ENCODE measurements around the gene CEBPZ.

CEBPZ gene

GRCh38 chr2:37168217-37168981, 63.0 kb downstream of the CEBPZ start:
- Histone ChIP-seq H3K27me3 (ENCODE audit: control insufficient read depth, insufficient read depth, low read length) (no peaks in the 10 kb centered on the region), H3K9ac (ENCODE audit: low read depth, low read length) (no peak overlapping the region), H3K4me1 (ENCODE audit: control insufficient read depth, insufficient read depth, low read length) (no peaks in the 10 kb centered on the region), H3K4me3 (ENCODE audit: low read depth, low read length) (no peak overlapping the region), H3K9me3 (ENCODE audit: control insufficient read depth, insufficient read depth, low read length) (no peaks in the 10 kb centered on the region), H3K36me3 (ENCODE audit: control insufficient read depth, insufficient read depth, low read length) (no peaks in the 10 kb centered on the region)

DNA sequence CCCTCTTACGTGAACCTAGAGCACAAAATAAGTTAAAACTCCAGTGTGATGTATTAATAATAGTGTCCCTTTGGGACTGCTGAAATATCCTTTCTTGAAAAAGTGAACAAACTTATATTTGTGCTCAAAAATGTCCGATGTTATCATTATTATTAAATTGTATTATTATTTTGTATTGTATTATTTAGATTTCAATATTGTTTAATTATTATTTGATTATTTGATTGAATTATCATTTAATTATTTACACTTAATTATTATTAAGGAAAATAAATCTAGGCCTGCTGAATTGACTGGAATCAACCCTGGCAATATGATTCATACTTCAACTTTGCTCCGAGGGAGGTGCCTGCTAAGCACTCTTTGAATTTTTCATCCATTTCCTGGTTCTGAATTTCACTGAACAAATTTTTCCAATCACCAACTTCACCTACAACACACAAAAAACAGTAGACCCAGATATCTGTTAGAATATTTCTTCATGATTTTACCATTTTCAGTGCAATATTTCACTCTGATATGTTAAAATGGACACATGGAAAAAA, 63.7 kb downstream of the CEBPZ start:
- Histone ChIP-seq H3K36me3 (ENCODE audit: control insufficient read depth, insufficient read depth, low read length) (no peaks in the 10 kb centered on the region), H3K9ac (ENCODE audit: low read depth, low read length) (no peak overlapping the region)

DNA sequence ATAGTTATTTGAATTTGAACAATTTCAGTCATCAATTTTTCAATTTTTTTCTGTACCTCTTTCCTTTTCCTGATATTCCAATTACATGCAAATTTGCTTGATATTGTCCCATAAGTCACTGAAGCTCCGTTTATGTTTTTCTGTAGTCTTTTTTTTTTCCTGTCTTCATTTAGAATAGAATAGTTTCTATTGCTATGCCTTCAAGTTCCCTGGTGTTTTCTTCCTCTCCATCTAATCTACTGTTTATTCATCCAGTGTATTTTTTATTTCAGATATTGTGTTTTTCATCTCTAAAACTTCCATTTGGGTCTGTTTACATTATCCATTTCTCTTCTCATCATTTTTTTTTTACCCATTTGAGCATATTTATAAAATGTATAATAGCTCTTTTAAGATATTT, 66.6 kb downstream of the CEBPZ start:
- no peaks in the 10 kb centered on the region for H3K36me3 ChIP-seq (ENCODE audit: control insufficient read depth, insufficient read depth, low read length)

More for the DNA sequence above, 63.7 kb downstream of the CEBPZ start:
- Histone ChIP-seq H3K4me3 (ENCODE audit: low read depth, low read length) (no peak overlapping the region), H3K9me3 (ENCODE audit: control insufficient read depth, insufficient read depth, low read length) (no peaks in the 10 kb centered on the region), H3K4me1 (ENCODE audit: control insufficient read depth, insufficient read depth, low read length) (no peaks in the 10 kb centered on the region), H3K27me3 (ENCODE audit: control insufficient read depth, insufficient read depth, low read length) (no peaks in the 10 kb centered on the region)

GRCh38 chr2:37156857-37157714, 74.3 kb downstream of the CEBPZ start, which contains the start of gene EIF2AK2:
Gene EIF2AK2, minus strand, starts transcription at chr2:37156980. Its CDS starts 9,174 bp downstream, at chr2:37147806.
- no peaks in the 10 kb centered on the region for H3K36me3 ChIP-seq (ENCODE audit: control insufficient read depth, insufficient read depth, low read length)
- H3K9ac ChIP-seq (ENCODE audit: low read depth, low read length): peak within 1 kb of the TSS; percentile 81
- no peaks in the 10 kb centered on the region for H3K9me3 ChIP-seq (ENCODE audit: control insufficient read depth, insufficient read depth, low read length)
- H3K27me3 ChIP-seq (ENCODE audit: control insufficient read depth, insufficient read depth, low read length): no peaks in the 10 kb centered on the region
- H3K4me1 ChIP-seq (ENCODE audit: control insufficient read depth, insufficient read depth, low read length): peaks cover 6% of the 10 kb centered on the region
- H3K4me3 ChIP-seq (ENCODE audit: low read depth, low read length): peak within 1 kb of the TSS; percentile 64

More for the DNA sequence above, 66.6 kb downstream of the CEBPZ start:
- Histone ChIP-seq H3K9me3 (ENCODE audit: control insufficient read depth, insufficient read depth, low read length) (no peaks in the 10 kb centered on the region), H3K4me3 (ENCODE audit: low read depth, low read length) (no peak overlapping the region), H3K4me1 (ENCODE audit: control insufficient read depth, insufficient read depth, low read length) (no peaks in the 10 kb centered on the region), H3K9ac (ENCODE audit: low read depth, low read length) (no peak overlapping the region), H3K27me3 (ENCODE audit: control insufficient read depth, insufficient read depth, low read length) (no peaks in the 10 kb centered on the region)

DNA sequence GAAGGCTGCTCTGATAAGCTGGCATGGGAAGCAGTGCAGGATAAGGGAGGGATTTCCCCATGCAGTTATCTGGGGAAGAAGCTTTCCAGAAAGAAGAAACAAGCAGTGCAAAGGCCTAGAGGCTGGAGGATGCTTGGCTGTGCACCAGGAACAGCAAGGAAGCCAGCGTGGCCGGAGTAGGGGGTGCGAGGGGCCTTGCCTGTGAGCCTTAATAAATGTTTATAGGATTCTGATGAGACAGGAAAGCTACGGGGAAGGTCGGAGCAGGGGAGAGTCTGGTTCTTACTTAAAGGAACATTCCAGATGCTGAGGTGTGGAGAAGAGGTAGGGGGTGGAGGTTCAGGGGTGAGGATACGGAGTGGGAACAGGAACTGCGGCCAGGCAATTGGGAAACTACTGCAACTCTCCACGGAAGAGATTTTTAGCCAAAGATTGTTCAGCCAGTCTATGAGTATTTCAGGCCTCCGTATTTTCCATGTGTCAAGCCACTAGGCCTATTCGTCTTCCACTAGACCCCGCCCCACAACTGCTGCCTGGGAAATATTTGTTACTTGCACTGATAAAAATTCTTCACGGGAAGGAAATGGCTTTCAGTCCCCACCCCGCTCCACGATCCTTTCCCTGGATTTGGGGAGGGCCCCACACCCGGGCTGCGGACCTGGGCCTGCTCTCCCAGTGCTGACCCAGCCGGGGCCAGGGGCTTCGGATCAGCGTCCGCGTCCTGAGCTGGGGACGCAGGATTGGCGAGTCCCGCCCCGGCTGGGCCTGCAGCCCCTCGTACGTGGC, 75.1 kb downstream of the CEBPZ start:
- H3K27me3 ChIP-seq (ENCODE audit: control insufficient read depth, insufficient read depth, low read length): no peaks in the 10 kb centered on the region
- peak overlapping the region; percentile 81 for H3K9ac ChIP-seq (ENCODE audit: low read depth, low read length)

DNA sequence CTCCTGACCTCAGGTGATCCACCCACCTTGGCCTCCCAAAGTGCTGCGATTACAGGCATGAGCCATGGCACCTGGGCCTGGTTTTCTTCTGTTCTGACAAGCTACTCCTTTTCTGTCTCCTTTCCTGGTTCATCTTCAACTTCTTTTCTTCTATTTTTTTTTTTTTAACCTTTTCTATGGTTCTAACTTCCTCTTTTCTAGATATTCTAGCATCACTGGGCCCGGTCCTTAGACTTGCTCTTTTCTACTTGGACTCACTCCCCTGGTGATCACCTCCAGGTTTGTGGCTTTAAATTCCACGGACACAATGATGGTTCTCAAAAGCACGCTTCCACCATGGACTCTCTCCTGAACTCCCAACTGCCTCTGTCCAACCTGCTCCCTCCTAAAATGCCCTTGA, 76.6 kb downstream of the CEBPZ start:
- no peak overlapping the region for H3K4me3 ChIP-seq (ENCODE audit: low read depth, low read length)
- H3K36me3 ChIP-seq (ENCODE audit: control insufficient read depth, insufficient read depth, low read length): no peaks in the 10 kb centered on the region
- no peaks in the 10 kb centered on the region for H3K9me3 ChIP-seq (ENCODE audit: control insufficient read depth, insufficient read depth, low read length)
- peaks cover 6% of the 10 kb centered on the region for H3K4me1 ChIP-seq (ENCODE audit: control insufficient read depth, insufficient read depth, low read length)
- H3K9ac ChIP-seq (ENCODE audit: low read depth, low read length): no peak overlapping the region
- H3K27me3 ChIP-seq (ENCODE audit: control insufficient read depth, insufficient read depth, low read length): no peaks in the 10 kb centered on the region

More for the DNA sequence above, 75.1 kb downstream of the CEBPZ start:
- Histone ChIP-seq H3K4me1 (ENCODE audit: control insufficient read depth, insufficient read depth, low read length) (peaks cover 6% of the 10 kb centered on the region), H3K36me3 (ENCODE audit: control insufficient read depth, insufficient read depth, low read length) (no peaks in the 10 kb centered on the region), H3K9me3 (ENCODE audit: control insufficient read depth, insufficient read depth, low read length) (no peaks in the 10 kb centered on the region), H3K4me3 (ENCODE audit: low read depth, low read length) (peak overlapping the region; percentile 64)

- H3K4me1 ChIP-seq (ENCODE audit: control insufficient read depth, insufficient read depth, low read length): peaks cover 6% of the 10 kb centered on the region
- no peak overlapping the region for H3K9ac ChIP-seq (ENCODE audit: low read depth, low read length)
- H3K9me3 ChIP-seq (ENCODE audit: control insufficient read depth, insufficient read depth, low read length): no peaks in the 10 kb centered on the region
- no peaks in the 10 kb centered on the region for H3K27me3 ChIP-seq (ENCODE audit: control insufficient read depth, insufficient read depth, low read length)
- no peak overlapping the region for H3K4me3 ChIP-seq (ENCODE audit: low read depth, low read length)
- H3K36me3 ChIP-seq (ENCODE audit: control insufficient read depth, insufficient read depth, low read length): no peaks in the 10 kb centered on the region
Observed at GRCh38 chr2:37153224-37153623, 78.2 kb downstream of the CEBPZ start.
